NT2/D1 (cell line): ENCODE measurements around the gene RDX.

ENCODE experiments used
- SUZ12 ChIP-seq: IDR thresholded peaks from 2 replicates; pipeline ENCODE4 v1.6.1; 2011; ENCODE audit not compliant: insufficient read length, insufficient read depth; ENCODE audit errors: extremely low read depth
- YY1 ChIP-seq: IDR thresholded peaks from 2 replicates; pipeline ENCODE4 v1.6.1; 2011; ENCODE audit not compliant: insufficient read length, insufficient read depth
- ZNF274 ChIP-seq: IDR thresholded peaks from 2 replicates; pipeline ENCODE4 v1.6.1; 2011; ENCODE audit warnings: mild to moderate bottlenecking, low read depth, low read length

DNA sequence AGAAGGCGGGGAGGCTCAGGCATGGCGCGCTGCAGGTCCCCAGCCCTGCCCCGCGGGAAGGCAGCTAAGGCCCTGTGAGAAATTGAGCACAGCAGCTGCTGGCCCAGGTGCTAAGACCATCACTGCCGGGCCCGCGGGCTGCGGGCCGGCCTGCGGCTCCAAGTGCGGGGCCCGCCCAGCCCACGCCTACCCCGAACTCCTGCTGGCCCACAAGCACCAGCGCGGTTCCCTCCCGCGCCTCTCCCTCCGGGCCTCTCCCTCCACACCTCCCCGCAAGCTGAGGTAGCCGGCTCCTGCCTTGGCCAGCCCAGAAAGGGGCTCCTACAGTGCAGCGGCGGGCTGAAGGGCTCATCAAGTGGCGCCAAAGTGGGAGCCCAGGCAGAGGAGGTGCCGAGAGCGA, 4.6 kb upstream of the RDX start:
- no peak for TF ChIP-seq SUZ12
- no peak for TF ChIP-seq ZNF274
- no peak for TF ChIP-seq YY1
